ENCODE results near the gene WASF2. TPM values are rescaled to one million over a fixed set of nuclear protein-coding genes. Genes with fewer than 3 reads are reported as not detected.

WASF2 gene
- total and polyA plus RNA-seq, 2 of the 4 experiments (the other 2 are of a cell fraction), result 7.9 to 45.4 TPM

- Histone ChIP-seq H2BK15ac (ENCODE audit: low read depth, low read length) (no peak overlapping the region), H3K56ac (ENCODE audit: extremely low read depth, insufficient read depth, low read length) (no peak overlapping the region), H3K14ac (replicated peaks; ENCODE audit: low read depth, low read length) (no peak overlapping the region), H2AK5ac (ENCODE audit: low read depth, low read length) (no peak overlapping the region), H3K36me3 (ENCODE audit: control insufficient read depth, insufficient read depth, low read length) (no peaks in the 10 kb centered on the region), H2BK20ac (ENCODE audit: low read depth, low read length) (no peak overlapping the region), H3K9ac (ENCODE audit: low read depth, low read length) (no peak overlapping the region), H3K18ac (ENCODE audit: low read depth, low read length) (no peak overlapping the region), H2AFZ (replicated peaks; ENCODE audit: low read length, poor library complexity) (no peak overlapping the region), H3K4ac (ENCODE audit: low read depth, low read length) (no peak overlapping the region), H2AK9ac (replicated peaks; ENCODE audit: low read depth, low read length, poor library complexity) (no peak overlapping the region), H3K79me1 (ENCODE audit: low read depth in 1 of 2, low read length in 2 of 2) (no peaks in the 10 kb centered on the region), H3K4me1 (ENCODE audit: control insufficient read depth, insufficient read depth, low read length) (peaks cover 5% of the 10 kb centered on the region; the same call in 1 of the 2 replicates), H3K9me3 (ENCODE audit: control insufficient read depth, insufficient read depth, low read length) (no peaks in the 10 kb centered on the region), H3K4me2 (ENCODE audit: low read depth, low read length) (no peak overlapping the region), H4K20me1 (ENCODE audit: insufficient read depth, low read length) (no peaks in the 10 kb centered on the region), H4K5ac (ENCODE audit: low read depth, low read length) (no peak overlapping the region), H4K91ac (ENCODE audit: insufficient read depth, low read depth, low read length) (no peak overlapping the region), H2BK5ac (ENCODE audit: low read depth, low read length, poor library complexity, severe bottlenecking) (no peak overlapping the region), H4K8ac (ENCODE audit: low read depth in 2 of 2, low read length in 2 of 2) (no peak overlapping the region), H3K23ac (ENCODE audit: low read depth, low read length) (no peak overlapping the region), H3K9me1 (ENCODE audit: insufficient read depth, low read length) (peaks cover 4% of the 10 kb centered on the region; the same call in 1 of the 2 replicates), H3K4me3 (ENCODE audit: insufficient read depth, low read depth, low read length) (no peak overlapping the region), H2BK120ac (ENCODE audit: low read depth, low read length) (no peak overlapping the region), H3K27ac (ENCODE audit: insufficient read depth, low read length) (no peak overlapping the region), H3K27me3 (ENCODE audit: control insufficient read depth, insufficient read depth, low read length) (no peaks in the 10 kb centered on the region)
- DNase-seq (no peak), ATAC-seq (ENCODE audit: low read depth) (no peak)
- CTCF ChIA-PET, result no interaction called here
- POLR2A ChIA-PET (ENCODE audit: unreplicated experiment), result no interaction called here
- dilution Hi-C loops (cut with HindIII; ENCODE audit: low sequenced_read_pairs, unreplicated experiment) (no loop called here), in situ Hi-C loops (cut with MboI; ENCODE audit: low sequenced_read_pairs) (no loop called here), intact Hi-C loops (cut with micrococcal nuclease) (no loop called here)
- no TSS peak for BruUV-seq (replicated peaks)
- no CpG with 5 or more reads among the region's 2 CpGs for WGBS, 2 experiments (ENCODE audit: extremely low coverage in 2 of 2, insufficient read length in 1 of 2)
- no peak for TF ChIP-seq FOS (IDR thresholded peaks at IDR 0.05; ENCODE audit: low read depth, low read length)
- no peak for TF ChIP-seq RFX5 (IDR thresholded peaks at IDR 0.05; ENCODE audit: low read depth, low read length)
- no peak for TF ChIP-seq CEBPB (IDR thresholded peaks at IDR 0.05; ENCODE audit: low read depth, low read length)
- TF ChIP-seq POLR2A (IDR thresholded peaks at IDR 0.05; ENCODE audit: low read depth, low read length), result no peak
- TF ChIP-seq CTCF (conservative IDR thresholded peaks at IDR 0.05; ENCODE audit: low read depth, low read length), result no peak
- TF ChIP-seq RAD21 (IDR thresholded peaks at IDR 0.05; ENCODE audit: low read length), result no peak
- TF ChIP-seq CHD1 (IDR thresholded peaks at IDR 0.05; ENCODE audit: low read depth, low read length), result no peak
- TF ChIP-seq USF2 (IDR thresholded peaks at IDR 0.05; ENCODE audit: low read depth, low read length), result no peak
- TF ChIP-seq RCOR1 (IDR thresholded peaks at IDR 0.05; ENCODE audit: insufficient replicate concordance, low read length), result no peak
- TF ChIP-seq MXI1 (IDR thresholded peaks at IDR 0.05; ENCODE audit: borderline replicate concordance, low read depth, low read length), result no peak
- TF ChIP-seq ELK1 (IDR thresholded peaks at IDR 0.05; ENCODE audit: borderline replicate concordance, low read depth, low read length), result no peak
Measured at GRCh38 chr1:27499142-27499541, 9.2 kb upstream of the WASF2 start.
